Measurements from ENCODE around the gene FASTKD3.
A peak's percentile ranks its signal among the peaks of the same experiment; 100 is the strongest.

GRCh38 chr5:7827610-7828009 is 41.2 kb downstream of the FASTKD3 start:
- TF ChIP-seq, protein P1, sequence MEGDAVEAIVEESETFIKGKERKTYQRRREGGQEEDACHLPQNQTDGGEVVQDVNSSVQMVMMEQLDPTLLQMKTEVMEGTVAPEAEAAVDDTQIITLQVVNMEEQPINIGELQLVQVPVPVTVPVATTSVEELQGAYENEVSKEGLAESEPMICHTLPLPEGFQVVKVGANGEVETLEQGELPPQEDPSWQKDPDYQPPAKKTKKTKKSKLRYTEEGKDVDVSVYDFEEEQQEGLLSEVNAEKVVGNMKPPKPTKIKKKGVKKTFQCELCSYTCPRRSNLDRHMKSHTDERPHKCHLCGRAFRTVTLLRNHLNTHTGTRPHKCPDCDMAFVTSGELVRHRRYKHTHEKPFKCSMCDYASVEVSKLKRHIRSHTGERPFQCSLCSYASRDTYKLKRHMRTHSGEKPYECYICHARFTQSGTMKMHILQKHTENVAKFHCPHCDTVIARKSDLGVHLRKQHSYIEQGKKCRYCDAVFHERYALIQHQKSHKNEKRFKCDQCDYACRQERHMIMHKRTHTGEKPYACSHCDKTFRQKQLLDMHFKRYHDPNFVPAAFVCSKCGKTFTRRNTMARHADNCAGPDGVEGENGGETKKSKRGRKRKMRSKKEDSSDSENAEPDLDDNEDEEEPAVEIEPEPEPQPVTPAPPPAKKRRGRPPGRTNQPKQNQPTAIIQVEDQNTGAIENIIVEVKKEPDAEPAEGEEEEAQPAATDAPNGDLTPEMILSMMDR (conservative IDR thresholded peaks at IDR 0.05; ENCODE audit: low read length), result 0 out of 2 replicates have a peak, but pooled peaks have one; percentile 23
- TF ChIP-seq EZH2phosphoT487 (IDR thresholded peaks at IDR 0.05; ENCODE audit: borderline replicate concordance, low read depth, low read length), result no peak

All from OCI-LY7 (cell line).